Left ventricle myocardium inferior (tissue), 1 donor: ENCODE results near the gene RHOBTB1. TPM values are rescaled to one million over a fixed set of nuclear protein-coding genes. Genes with fewer than 3 reads are reported as not detected.
A peak's percentile ranks its signal among the peaks of the same experiment; 100 is the strongest.

Experiments used
- DNase-seq: peaks from one replicate; pipeline ENCODE4 v3.0.0-alpha.2; 2020
- H3K27ac ChIP-seq: fragments of 200-600 bp; replicated peaks from 2 replicates; pipeline ENCODE4 v1.8.0; 2021
- H3K27me3 ChIP-seq: fragments of 200-600 bp; 2 replicates; pipeline ENCODE4 v1.8.0; 2021; ENCODE audit warnings: low read depth
- H3K36me3 ChIP-seq: fragments of 200-600 bp; 2 replicates; pipeline ENCODE4 v1.8.0; 2021
- H3K4me1 ChIP-seq: fragments of 200-600 bp; 2 replicates; pipeline ENCODE4 v1.8.0; 2021
- H3K4me3 ChIP-seq: fragments of 200-600 bp; 2 replicates; pipeline ENCODE4 v1.8.0; 2021; ENCODE audit warnings: mild to moderate bottlenecking, moderate library complexity
- H3K9me3 ChIP-seq: fragments of 200-600 bp; replicated peaks from 2 replicates; pipeline ENCODE4 v1.8.0; 2021
- intact Hi-C: fragments of 100-400 bp; cut with micrococcal nuclease; formaldehyde crosslinking; loops from one replicate; pipeline ENCODE4 v1.11.0; 2022
- total RNA-seq: library from RNA; stranded (reverse); fragmentation: NEBNext Ultra II Directional; extraction: Animal tissue kit (Norgen Biotek cat#: 25700); gene quantifications from one replicate; pipeline ENCODE4 v1.2.1, GENCODE V29; 2021
- TF ChIP-seq, protein P1 (sequence below): fragments of 200-600 bp; IDR thresholded peaks from 2 replicates; pipeline ENCODE4 v1.8.0; 2021; ENCODE audit warnings: antibody characterized with exemption, mild to moderate bottlenecking, borderline replicate concordance
- donor health status: DM: no; HTN: yes; CAD: no; lungs with severe emphysema.

RHOBTB1 gene
- total RNA-seq, 1 donor from 2014 or later = 16.6 TPM

DNA sequence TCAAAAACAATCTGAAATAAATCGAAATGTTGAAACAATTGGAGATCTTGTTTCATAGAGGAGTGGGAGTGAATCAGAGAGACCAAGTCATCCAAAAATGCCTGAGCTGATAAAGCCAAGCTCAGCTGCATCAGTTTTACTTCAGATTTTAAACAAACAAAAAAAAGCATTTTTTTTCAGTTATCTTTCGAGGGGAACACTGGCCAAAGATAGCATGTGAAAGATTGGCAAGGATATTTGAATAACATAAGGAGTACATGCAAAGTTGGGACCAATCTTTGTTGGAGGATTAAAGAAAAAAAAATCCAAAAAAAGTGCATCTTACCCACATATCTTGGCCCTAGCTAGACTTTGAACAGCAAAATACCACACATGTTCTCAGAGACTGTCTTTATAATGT is 47.2 kb downstream of the RHOBTB1 start:
- H3K27ac ChIP-seq = peak overlapping the region; percentile 82
- no peak for DNase-seq
- no peaks in the 10 kb centered on the region for H3K9me3 ChIP-seq
- peaks cover 56% of the 10 kb centered on the region for H3K4me1 ChIP-seq
- H3K27me3 ChIP-seq = no peaks in the 10 kb centered on the region
- peaks cover 12% of the 10 kb centered on the region for H3K36me3 ChIP-seq
- intact Hi-C loops = no loop called here
- H3K4me3 ChIP-seq = no peak overlapping the region
- TF ChIP-seq, protein P1, sequence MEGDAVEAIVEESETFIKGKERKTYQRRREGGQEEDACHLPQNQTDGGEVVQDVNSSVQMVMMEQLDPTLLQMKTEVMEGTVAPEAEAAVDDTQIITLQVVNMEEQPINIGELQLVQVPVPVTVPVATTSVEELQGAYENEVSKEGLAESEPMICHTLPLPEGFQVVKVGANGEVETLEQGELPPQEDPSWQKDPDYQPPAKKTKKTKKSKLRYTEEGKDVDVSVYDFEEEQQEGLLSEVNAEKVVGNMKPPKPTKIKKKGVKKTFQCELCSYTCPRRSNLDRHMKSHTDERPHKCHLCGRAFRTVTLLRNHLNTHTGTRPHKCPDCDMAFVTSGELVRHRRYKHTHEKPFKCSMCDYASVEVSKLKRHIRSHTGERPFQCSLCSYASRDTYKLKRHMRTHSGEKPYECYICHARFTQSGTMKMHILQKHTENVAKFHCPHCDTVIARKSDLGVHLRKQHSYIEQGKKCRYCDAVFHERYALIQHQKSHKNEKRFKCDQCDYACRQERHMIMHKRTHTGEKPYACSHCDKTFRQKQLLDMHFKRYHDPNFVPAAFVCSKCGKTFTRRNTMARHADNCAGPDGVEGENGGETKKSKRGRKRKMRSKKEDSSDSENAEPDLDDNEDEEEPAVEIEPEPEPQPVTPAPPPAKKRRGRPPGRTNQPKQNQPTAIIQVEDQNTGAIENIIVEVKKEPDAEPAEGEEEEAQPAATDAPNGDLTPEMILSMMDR = no peak

DNA sequence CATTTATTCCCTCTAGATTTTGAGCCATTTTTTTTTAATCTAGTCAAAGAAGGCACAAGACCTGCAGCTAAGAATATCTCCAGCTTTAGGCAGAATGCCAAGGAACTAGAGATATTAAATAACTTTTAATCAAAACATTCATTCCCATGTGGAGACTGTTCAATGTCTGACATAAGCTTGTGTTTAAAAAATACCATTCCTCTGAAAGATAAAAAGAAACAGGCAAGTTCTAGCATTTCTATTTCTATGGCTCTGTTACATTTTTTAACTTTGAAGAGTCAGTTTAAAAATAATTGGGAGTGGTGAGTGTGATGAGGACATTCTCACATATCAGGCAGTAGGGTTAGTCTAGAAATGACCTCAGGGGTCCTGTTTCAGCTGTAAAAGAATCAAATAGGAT is 48.0 kb downstream of the RHOBTB1 start:
- no peak overlapping the region for H3K4me3 ChIP-seq
- TF ChIP-seq, protein P1 = no peak
- H3K36me3 ChIP-seq = peaks cover 15% of the 10 kb centered on the region
- H3K4me1 ChIP-seq = peaks cover 51% of the 10 kb centered on the region
- H3K27me3 ChIP-seq = no peaks in the 10 kb centered on the region
- intact Hi-C loops = no loop called here
- no peak for DNase-seq
- no peaks in the 10 kb centered on the region for H3K9me3 ChIP-seq
- peak overlapping the region; percentile 82 for H3K27ac ChIP-seq

DNA sequence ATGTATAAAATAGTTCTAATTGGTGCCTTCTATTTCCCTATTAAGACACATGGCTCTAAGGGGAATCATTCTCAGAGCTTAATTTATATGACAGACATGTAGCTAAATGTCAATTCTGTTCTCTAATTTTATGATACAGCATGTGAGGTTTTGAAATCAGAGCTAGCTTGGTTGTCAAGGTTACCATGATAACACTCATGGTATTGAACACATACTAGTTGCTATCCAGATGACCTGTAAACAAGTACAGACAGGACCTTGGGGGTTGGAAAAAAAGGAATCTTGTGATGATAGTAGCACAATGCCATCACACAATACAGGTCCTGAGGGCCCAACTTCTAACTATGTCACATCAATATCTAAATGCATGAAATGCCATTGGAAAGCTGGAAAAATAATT is 49.2 kb downstream of the RHOBTB1 start:
- intact Hi-C loops = no loop called here
- Histone ChIP-seq H3K27ac (peak overlapping the region; percentile 82), H3K27me3 (no peaks in the 10 kb centered on the region), H3K4me1 (peaks cover 45% of the 10 kb centered on the region), H3K4me3 (no peak overlapping the region), H3K36me3 (peaks cover 15% of the 10 kb centered on the region), H3K9me3 (no peaks in the 10 kb centered on the region)
- TF ChIP-seq, protein P1 = no peak
- no peak for DNase-seq

DNA sequence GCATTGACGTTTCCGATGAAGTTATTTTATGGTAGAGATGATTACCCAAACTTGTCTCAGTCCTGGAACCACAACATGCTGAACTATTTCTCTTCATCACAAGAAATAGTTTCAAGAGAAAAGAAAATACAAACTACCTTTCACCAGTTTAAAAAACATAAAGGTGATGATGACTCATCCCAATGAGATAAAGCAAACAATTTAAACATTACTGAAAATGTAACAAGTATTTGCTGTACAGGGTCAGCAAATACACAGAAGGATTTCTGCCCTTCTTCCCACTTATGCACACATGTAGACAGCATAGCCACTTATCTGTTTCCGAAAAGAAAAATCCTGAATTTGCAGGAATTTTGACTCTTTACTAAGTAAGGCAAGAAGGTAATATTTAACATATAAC is 50.8 kb downstream of the RHOBTB1 start:
- intact Hi-C loops = no loop called here

DNA sequence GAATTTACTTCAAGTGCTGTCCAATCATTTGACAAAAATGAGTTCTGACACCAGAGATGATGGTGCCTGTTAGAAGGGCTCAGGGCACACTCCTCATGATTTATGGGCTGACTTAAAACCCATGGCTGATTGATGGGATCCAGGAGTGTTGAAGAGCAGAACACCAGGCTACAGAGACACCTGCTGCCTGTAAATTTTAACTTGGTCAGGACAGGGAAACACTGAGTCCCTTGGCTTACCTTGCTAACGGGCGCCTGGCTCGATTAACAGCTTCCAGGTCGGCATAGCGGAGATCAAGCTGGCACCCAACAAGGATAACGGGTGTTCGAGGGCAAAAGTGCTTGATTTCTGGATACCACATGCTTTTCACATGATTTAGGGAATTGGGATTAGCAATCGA is 51.4 kb downstream of the RHOBTB1 start:
- Histone ChIP-seq H3K27ac (peak overlapping the region; percentile 3), H3K27me3 (no peaks in the 10 kb centered on the region), H3K4me1 (peaks cover 41% of the 10 kb centered on the region), H3K4me3 (no peak overlapping the region), H3K36me3 (peaks cover 26% of the 10 kb centered on the region), H3K9me3 (no peaks in the 10 kb centered on the region)
- TF ChIP-seq, protein P1 = no peak
- intact Hi-C loops = no loop called here
- no peak for DNase-seq

More for the DNA sequence above, 50.8 kb downstream of the RHOBTB1 start:
- no peak overlapping the region for H3K4me3 ChIP-seq
- no peaks in the 10 kb centered on the region for H3K27me3 ChIP-seq
- peaks cover 19% of the 10 kb centered on the region for H3K36me3 ChIP-seq
- H3K9me3 ChIP-seq = no peaks in the 10 kb centered on the region
- TF ChIP-seq, protein P1 = no peak
- H3K27ac ChIP-seq = no peak overlapping the region
- H3K4me1 ChIP-seq = peaks cover 39% of the 10 kb centered on the region
- DNase-seq = no peak

DNA sequence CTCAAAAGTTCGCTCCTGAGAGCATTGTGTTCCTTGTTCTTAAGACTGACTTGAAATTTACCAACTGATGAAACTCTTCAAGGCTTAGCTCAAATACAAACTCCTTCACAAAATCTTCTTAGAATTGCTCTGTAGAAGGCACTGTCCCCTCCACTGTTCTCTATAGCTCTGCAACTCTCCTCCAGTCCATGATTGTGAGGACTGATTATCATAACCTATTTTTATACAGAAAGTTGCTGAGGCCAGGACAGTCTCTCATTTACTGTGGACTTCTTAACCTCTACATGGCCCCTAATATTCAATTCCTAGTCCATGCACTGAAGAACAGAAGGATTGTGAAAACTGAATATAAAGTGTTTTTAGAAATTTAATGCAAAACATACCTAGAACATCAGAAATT is 53.2 kb downstream of the RHOBTB1 start:
- peaks cover 34% of the 10 kb centered on the region for H3K36me3 ChIP-seq
- no peak for DNase-seq
- H3K27me3 ChIP-seq = no peaks in the 10 kb centered on the region
- H3K9me3 ChIP-seq = no peaks in the 10 kb centered on the region
- H3K27ac ChIP-seq = peak overlapping the region; percentile 36
- intact Hi-C loops = no loop called here
- no peak overlapping the region for H3K4me3 ChIP-seq
- TF ChIP-seq, protein P1 = no peak
- H3K4me1 ChIP-seq = peaks cover 45% of the 10 kb centered on the region
